GM12873 (cell line): Measurements from ENCODE around the gene MAP4K2.

Source experiments
- TF ChIP-seq, protein P1 (sequence below): IDR thresholded peaks from 2 replicates; pipeline ENCODE4 v1.5.1; 2012; ENCODE audit warnings: low read depth, mild to moderate bottlenecking, moderate library complexity, low read length, control low read depth; ENCODE audit not compliant: insufficient read depth; ENCODE audit errors: missing control alignments

MAP4K2 gene

DNA sequence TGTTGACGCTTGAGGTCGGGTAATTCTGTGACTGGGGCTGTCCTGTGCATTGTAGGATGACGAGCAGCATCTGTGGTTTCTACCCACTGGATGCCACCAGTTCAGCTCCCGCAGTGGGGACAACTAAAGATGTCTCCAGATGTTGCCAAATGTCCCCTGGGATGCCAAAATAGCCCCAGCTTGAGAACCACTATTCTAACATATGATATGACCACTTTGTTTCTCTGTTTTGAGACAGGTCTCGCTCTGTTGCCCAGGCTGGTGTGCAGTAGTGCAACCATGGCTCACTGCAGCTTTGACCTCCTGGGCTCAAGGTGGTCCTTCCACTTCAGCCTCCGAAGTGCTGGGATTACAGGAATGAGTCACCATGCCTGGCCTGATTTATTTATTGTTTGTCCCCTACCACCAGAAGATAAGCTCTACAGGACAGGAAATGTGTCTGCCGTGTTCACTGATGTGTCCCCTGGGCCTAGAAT lies 11.7 kb upstream of the MAP4K2 start:
- TF ChIP-seq, protein P1, sequence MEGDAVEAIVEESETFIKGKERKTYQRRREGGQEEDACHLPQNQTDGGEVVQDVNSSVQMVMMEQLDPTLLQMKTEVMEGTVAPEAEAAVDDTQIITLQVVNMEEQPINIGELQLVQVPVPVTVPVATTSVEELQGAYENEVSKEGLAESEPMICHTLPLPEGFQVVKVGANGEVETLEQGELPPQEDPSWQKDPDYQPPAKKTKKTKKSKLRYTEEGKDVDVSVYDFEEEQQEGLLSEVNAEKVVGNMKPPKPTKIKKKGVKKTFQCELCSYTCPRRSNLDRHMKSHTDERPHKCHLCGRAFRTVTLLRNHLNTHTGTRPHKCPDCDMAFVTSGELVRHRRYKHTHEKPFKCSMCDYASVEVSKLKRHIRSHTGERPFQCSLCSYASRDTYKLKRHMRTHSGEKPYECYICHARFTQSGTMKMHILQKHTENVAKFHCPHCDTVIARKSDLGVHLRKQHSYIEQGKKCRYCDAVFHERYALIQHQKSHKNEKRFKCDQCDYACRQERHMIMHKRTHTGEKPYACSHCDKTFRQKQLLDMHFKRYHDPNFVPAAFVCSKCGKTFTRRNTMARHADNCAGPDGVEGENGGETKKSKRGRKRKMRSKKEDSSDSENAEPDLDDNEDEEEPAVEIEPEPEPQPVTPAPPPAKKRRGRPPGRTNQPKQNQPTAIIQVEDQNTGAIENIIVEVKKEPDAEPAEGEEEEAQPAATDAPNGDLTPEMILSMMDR, result no peak

DNA sequence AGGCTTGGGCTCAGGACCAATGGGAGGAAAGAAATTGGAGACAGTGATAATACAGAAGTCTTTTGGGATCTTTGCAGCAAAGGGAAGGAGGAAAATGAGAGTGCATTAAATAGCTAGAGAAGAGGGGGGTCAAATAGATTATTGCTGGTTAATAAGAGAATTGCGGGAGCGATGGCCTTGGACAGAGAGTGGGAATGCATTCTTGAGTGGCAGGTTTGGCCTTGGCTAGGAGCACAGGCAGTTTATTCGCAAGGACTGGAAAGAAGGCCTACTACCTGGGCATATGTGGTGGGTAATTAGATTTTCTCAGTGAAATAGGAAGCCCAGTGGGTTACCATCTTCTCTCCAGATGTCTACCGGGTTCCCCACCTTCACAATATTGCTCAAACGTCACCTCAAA lies 10.8 kb upstream of the MAP4K2 start:
- TF ChIP-seq, protein P1, result no peak

DNA sequence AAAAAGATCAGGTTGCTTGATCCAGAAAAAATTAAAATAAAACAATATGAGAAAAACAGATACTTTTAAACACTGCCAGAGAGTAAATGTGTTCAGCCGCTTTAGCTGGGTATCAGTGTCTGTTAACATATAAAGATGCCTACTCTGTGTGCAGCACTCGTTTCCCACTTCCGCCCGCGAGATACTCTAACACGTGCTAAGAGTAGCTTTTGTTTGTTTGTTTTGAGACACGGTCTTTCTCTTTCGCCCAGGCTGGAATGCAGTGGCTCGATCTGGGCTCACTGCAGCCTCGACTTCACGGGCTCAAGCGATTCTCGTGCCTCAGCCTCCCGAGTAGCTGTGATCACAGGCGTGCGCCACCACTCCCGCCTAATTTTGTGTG lies 7.9 kb upstream of the MAP4K2 start:
- TF ChIP-seq, protein P1, result no peak

DNA sequence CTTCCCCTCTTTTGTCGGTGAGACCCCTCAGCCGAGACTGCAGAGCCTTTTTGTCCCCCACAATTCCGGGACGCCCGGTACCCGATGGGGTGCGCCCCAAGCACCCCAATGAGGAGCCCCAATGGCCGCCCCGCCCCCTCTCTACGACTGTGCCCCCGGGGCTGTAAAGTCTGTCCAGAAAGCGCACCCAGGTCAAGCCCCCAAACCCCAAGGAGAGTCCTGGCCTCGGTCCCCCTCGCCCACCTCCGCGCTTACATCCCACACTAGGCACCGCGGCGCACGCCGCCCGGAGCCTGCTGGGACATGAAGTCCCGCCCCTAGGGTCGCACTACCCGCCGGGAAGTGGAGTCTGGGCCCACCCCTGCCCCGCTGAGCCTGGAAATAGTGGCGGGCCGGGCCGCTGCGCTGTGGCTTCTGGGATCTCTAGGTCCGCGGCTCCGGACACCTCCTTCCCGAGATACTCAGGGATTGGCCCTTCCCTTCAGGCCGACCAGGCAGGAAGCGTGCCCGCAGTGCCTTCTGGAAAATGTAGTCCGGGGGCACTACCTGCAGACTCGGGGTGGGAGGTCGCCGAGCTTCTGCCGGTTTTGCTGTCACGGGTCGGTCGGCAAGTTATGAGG lies 7.4 kb upstream of the MAP4K2 start, which contains the start of gene MEN1:
TSS of gene MEN1 (minus strand) at position 281 of the 620 bp plus-strand sequence. CDS start 442 bp downstream, outside the sequence.
- TF ChIP-seq, protein P1, result no peak

DNA sequence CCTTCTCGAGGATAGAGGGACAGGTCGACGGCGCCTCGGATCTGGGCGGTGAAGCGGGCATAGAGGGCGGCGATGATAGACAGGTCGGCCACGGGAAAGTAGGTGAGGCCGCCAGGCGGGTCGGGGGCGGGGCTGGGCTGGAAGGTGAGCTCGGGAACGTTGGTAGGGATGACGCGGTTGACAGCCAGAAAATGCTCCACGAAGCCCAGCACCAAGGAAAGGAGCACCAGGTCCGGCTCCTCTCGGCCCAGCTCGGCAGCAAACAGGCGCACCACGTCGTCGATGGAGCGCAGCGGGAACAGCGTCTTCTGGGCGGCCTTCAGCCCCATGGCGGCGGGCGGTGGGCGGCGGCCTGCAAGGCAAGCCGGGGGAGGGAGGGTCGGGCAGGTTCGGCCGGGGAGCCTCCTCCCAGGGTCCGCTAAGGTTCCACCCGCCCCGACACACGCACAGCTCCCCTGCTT lies 6.8 kb upstream of the MAP4K2 start:
- TF ChIP-seq, protein P1, result no peak

DNA sequence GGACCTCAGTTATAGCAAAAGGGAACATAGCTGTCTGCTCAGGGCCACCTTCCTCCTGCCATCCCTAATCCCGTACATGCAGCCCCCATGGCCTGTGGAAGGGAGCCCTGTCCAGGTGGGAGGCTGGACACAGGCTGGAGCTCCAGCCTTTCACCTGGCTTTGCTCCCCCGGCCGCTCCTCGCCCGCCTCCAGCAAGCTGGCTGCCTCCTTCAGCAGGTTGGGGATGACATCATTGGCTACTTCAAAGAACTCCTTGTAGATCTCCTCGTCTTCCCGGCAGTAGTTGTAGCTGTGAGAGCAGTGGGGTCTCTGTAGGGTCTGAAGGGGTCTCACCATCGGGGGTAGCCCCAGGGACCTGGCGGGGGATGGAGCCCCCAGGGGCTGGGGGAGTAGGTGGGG lies 2.5 kb upstream of the MAP4K2 start:
- TF ChIP-seq, protein P1, result no peak

DNA sequence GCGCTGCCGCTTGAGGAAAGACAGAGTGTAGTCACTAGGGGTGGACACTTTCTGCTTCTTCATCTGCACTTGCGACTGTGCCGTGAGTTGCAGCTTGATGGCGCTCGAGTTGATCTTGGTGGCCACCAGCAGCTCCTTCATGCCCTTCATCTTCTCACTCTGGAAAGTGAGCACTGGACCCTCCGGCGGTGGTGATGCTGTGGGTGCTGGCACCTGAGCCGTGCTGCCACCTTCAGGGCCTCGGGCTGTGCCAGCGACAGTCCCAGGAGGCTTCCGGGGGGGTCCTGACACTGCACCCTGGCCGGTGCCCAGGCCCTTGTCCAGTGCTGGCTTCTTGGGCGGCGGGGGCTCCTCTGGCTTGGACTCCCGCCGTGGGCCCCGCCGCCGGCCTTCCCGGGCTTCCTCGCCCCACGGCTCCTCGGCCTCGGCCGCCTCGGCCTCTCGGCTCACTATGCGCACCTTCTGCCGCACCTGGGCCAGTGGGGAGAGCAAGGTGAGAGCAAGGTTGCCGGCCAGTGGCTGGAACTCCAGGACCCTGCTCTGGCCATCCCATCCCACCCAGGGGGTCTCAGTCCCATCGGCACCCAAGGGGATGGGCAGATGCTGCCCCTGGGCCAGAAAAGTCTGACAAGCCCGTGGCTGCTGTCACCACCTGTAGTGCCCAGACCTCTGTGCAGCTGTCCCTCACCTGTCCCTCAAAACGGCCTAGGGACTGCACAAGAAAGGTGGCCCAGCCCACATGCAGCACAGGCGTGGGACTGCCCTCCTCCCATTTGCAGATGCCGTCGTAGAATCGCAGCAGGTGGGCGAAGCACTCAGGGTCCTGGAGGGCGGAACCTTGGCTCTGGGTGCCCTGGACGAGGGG lies 1.6 kb upstream of the MAP4K2 start:
- TF ChIP-seq, protein P1, result no peak
